ENCODE results near the gene STAC3. TPM values are rescaled to one million over a fixed set of nuclear protein-coding genes. Genes with fewer than 3 reads are reported as not detected.

The STAC3 gene
- total and polyA plus RNA-seq, 9 of the 15 experiments (the other 6 are each of a cell fraction or from before 2014, with no cell fraction given), result 0.45 to 6.4 (median 3.3) TPM

GRCh38 chr12:57235017-57235727, 15.8 kb downstream of the STAC3 start (continued):
- TF ChIP-seq HOMEZ (CRISPR knock-in tag; IDR thresholded peaks at IDR 0.05) (no peak), HMGN3 (IDR thresholded peaks at IDR 0.05; ENCODE audit: borderline replicate concordance, extremely low read depth, insufficient read length, low read depth, low read length) (peak; percentile 70), PRMT5 (CRISPR knock-in tag; IDR thresholded peaks at IDR 0.05) (no peak), E2F3 (CRISPR knock-in tag; IDR thresholded peaks at IDR 0.05) (0 out of 2 replicates have a peak, but pooled peaks have one; percentile 30), MAZ (CRISPR knock-in tag; conservative IDR thresholded peaks at IDR 0.05 in 1 of 2, IDR thresholded peaks at IDR 0.05 in 1 of 2) (peak; percentile 36 to 69; a peak in 3 of 4 replicates), ZNF217 (CRISPR knock-in tag; IDR thresholded peaks at IDR 0.05) (no peak), ZNF143 (CRISPR knock-in tag; IDR thresholded peaks at IDR 0.05) (no peak), ZFP1 (CRISPR knock-in tag; IDR thresholded peaks at IDR 0.05) (no peak), ATF7 (IDR thresholded peaks at IDR 0.05) (no peak), ZNF583 (CRISPR knock-in tag; IDR thresholded peaks at IDR 0.05) (no peak), POLR2B (IDR thresholded peaks at IDR 0.05; ENCODE audit: low read depth, partially characterized antibody) (peak; percentile 36), ZNF444 (CRISPR knock-in tag; IDR thresholded peaks at IDR 0.05) (no peak), EP300 (IDR thresholded peaks at IDR 0.05; ENCODE audit: low read length) (no peak), CHCHD3 (CRISPR knock-in tag; IDR thresholded peaks at IDR 0.05) (no peak), DPF2 (IDR thresholded peaks at IDR 0.05) (0 out of 2 replicates have a peak, but pooled peaks have one; percentile 39), YY1 (IDR thresholded peaks at IDR 0.05; ENCODE audit: borderline replicate concordance in 1 of 3, control insufficient read depth in 1 of 3, extremely low read depth in 1 of 3, insufficient read depth in 3 of 3, insufficient read length in 1 of 3, insufficient replicate concordance in 2 of 3, low read depth in 1 of 3, low read length in 2 of 3) (no peak), MIER1 (IDR thresholded peaks at IDR 0.05; ENCODE audit: low read depth) (no peak), TAL1 (IDR thresholded peaks at IDR 0.05) (no peak), MYC (IDR thresholded peaks at IDR 0.05; ENCODE audit: low read depth, low read length) (no peak), MYC (CRISPR knock-in tag; IDR thresholded peaks at IDR 0.05; ENCODE audit: borderline replicate concordance, low read depth) (peak; percentile 15; the same call in 1 of the 2 replicates), HLTF (IDR thresholded peaks at IDR 0.05) (no peak), NFRKB (IDR thresholded peaks at IDR 0.05; ENCODE audit: low read depth) (no peak), RFX7 (CRISPR knock-in tag; IDR thresholded peaks at IDR 0.05) (no peak), PYGO2 (tag; IDR thresholded peaks at IDR 0.05) (no peak), BCL6 (CRISPR knock-in tag; IDR thresholded peaks at IDR 0.05) (no peak), SP1 (CRISPR knock-in tag; IDR thresholded peaks at IDR 0.05) (no peak)
- TF ChIP-seq, protein P1, sequence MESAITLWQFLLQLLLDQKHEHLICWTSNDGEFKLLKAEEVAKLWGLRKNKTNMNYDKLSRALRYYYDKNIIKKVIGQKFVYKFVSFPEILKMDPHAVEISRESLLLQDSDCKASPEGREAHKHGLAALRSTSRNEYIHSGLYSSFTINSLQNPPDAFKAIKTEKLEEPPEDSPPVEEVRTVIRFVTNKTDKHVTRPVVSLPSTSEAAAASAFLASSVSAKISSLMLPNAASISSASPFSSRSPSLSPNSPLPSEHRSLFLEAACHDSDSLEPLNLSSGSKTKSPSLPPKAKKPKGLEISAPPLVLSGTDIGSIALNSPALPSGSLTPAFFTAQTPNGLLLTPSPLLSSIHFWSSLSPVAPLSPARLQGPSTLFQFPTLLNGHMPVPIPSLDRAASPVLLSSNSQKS (CRISPR knock-in tag; IDR thresholded peaks at IDR 0.05), result no peak
- TF ChIP-seq, protein P2, sequence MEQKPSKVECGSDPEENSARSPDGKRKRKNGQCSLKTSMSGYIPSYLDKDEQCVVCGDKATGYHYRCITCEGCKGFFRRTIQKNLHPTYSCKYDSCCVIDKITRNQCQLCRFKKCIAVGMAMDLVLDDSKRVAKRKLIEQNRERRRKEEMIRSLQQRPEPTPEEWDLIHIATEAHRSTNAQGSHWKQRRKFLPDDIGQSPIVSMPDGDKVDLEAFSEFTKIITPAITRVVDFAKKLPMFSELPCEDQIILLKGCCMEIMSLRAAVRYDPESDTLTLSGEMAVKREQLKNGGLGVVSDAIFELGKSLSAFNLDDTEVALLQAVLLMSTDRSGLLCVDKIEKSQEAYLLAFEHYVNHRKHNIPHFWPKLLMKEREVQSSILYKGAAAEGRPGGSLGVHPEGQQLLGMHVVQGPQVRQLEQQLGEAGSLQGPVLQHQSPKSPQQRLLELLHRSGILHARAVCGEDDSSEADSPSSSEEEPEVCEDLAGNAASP (IDR thresholded peaks at IDR 0.05), result no peak
